Right kidney (tissue), 1 donor: Measurements from ENCODE around the gene RTN4.
"Not testable (repeated sequence)": the region's sequence is repeated elsewhere in the genome, so short reads cannot be mapped to it uniquely, and the experiment has no call there.

Experiments used
- DNase-seq: peaks from one replicate; pipeline ENCODE4 v3.0.0-alpha.2; 2016

Gene RTN4

GRCh38 chr2:55012672-55013484, 37.4 kb downstream of the RTN4 start:
- DNase-seq, result no peak

DNA sequence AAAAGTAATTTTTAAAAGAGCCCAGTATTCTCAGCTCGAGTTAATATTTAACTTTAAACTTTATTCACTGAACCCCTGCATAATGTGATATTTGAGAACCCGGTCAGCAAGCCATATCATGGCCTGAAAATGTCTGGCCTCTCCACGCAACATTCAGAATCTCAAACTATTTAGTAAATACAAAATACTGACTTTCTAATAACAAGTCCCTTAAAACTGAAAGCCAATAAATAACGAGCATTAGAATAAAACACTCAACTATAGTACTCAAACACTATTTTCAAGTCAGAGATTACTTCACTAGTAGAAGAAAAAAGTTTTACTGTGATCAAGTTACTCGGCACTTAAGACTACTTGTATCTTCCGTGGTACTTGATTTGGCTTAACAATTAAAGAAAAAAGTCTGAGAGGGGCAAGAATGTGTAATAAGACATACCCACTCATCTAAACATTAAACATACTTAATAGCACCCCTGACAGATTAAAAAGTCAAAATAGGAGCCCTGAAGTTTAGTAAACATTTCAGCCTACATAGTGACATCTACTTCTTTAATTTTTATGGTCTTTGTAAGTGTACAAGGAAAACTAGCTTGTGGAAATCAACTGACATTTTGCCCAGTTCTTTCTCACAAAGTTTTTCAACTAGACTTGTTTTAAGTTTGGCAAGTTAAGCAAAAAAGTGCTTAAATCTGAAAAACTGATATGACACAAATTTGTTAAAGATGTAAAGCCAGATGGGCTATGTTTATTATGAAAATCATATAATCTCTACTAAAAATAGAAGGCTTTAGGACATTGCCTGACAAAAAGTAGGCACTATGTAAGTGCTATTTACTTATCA, 38.2 kb downstream of the RTN4 start:
- DNase-seq, result peak; percentile 43

GRCh38 chr2:55010915-55011314, 39.3 kb downstream of the RTN4 start:
- no peak for DNase-seq

DNA sequence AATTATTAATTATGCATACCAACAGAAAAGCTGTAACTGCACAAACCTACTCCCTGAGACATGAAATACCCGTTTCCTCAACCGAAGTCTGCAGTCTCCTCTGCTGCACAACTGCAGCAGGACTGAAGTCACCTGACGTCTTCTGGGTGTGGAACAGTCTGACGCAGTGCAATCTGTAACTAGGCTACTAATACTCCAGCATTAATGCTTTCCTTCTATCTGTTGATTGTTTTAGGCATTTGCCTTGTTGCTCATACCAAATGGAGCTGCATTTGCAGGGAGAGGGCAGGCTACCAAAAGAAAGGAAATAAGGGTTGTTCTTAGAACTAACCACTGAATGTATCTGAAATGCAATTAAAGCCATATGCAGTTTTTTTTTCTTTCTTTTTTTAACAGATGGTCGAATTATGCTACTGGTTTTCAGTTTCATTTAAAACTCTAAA, 40.1 kb downstream of the RTN4 start:
- peak; percentile 33 for DNase-seq

DNA sequence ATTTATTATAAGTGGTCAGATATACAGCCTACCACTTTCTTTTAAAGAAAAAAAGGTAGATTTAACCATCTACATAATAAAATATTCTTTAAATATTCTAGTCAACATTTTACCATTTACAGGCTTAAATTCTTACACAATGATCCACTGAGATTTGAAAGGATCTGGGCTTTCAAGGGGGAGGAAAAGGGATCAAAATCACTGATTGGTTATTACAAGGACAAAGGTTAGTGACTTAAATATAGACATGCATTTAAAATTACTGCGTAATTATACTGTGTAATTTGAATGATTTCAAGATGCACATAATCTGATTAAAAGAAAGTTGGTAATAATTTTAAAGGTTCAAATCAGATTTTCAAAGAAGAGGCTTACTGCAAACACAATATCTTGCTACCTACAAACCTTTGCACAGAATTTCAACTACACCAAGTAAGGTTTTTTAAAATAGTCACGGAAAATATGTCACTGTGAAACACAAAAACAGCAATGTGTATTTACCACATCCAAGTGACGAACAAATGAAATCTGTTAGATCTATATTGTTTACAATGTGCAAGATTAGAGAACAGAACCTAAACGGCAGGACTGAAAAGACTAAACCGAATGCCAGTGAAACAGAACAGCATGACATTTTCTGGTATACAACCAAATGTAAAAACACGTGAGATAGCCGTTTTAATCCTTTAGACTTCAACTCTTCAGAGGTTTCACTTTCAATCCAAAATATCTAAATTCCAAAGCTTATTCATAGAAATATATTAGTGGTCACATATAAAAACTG, 40.8 kb downstream of the RTN4 start:
- no peak for DNase-seq

GRCh38 chr2:55006306-55006705, 43.9 kb downstream of the RTN4 start:
- DNase-seq, result no peak

- DNase-seq, result no peak
Measured at GRCh38 chr2:55003706-55004639, 46.3 kb downstream of the RTN4 start.

GRCh38 chr2:55001716-55002115, 48.5 kb downstream of the RTN4 start:
- DNase-seq, result no peak

GRCh38 chr2:55000341-55000740, 49.9 kb downstream of the RTN4 start:
- DNase-seq, result no peak

- no peak for DNase-seq
Measured at GRCh38 chr2:54999182-54999581, 51.1 kb downstream of the RTN4 start.

- no peak for DNase-seq
Measured at GRCh38 chr2:54997826-54998225, 52.4 kb downstream of the RTN4 start.

DNA sequence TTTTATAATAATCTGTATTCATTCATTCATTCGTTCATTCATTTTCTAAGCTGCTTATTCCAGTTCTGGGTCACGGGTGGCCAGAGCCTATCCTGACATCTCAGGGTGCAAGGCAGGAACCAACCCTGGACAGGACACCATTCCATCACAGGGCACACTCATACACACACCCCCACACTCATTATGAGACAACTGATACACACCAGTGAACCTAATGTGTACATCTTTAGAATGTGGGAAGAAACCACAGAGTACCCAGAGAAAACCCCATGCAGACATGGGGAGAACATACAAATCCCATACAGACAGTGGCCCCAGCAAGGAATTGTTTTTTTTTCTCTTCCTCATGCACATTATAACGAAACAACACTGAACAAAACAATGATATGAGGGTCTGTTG, 54.7 kb downstream of the RTN4 start:
- no peak for DNase-seq

DNA sequence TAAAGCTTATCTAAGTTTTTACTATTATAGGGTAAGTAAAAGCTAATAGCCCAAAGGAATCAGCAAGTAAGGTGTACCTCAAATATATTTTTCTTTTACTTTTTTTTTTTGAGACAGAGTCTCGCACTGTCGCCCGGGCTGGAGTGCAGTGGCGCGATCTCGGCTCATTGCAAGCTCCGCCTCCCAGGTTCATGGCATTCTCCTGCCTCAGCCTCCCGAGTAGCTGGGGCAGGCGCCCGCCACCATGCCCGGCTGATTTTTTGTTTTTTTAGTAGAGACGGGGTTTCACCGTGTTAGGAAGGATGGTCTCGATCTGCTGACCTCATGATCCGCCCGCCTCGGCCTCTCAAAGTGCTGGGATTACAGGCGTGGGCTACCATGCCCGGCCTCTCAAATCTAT, 59.6 kb downstream of the RTN4 start:
- not testable (repeated sequence) for DNase-seq

DNA sequence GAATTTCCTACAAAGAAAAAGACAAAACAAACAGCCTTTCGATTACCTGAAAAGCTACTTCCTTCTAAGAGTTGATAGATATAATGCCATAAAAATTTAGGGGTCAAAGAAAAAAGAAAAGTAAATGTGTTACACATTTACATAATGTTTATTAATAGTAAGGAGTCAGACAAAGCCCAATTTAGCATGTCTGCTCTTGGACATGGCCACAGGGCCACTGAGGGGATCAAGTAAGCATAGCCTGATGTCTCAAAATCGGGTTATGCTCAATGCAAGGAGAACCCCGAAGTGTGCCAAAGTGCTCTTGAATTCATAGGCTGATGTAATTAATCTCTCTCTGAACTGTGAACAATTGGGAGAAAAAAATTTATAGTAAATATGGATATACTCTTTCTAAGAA, 61.6 kb downstream of the RTN4 start:
- DNase-seq, result no peak

- DNase-seq, result no peak
Measured at GRCh38 chr2:54986264-54986663, 64.0 kb downstream of the RTN4 start.

DNA sequence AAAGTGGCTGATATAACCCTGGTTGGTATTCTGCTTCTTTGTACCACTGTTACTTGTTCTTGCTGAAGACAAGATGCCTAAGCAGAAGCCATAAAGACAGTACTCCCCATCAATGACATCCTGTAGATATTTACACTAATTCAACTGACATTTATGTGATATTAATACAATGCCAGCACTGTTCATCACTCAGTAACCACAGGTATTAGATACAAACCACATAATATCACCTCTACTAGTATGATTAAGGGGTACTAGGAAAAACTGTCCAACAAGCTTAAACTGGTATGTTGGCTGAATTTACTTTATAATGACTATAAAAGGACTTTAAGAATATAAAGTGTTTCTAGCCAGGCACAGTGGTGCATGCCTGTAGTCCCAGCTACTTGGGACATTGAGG, 65.8 kb downstream of the RTN4 start:
- DNase-seq, result no peak

GRCh38 chr2:54983345-54984220, 66.7 kb downstream of the RTN4 start:
- no peak for DNase-seq

- DNase-seq, result no peak
Measured at GRCh38 chr2:54981385-54981784, 68.9 kb downstream of the RTN4 start.

- DNase-seq, result no peak
Measured at GRCh38 chr2:54979321-54980044, 70.8 kb downstream of the RTN4 start.

DNA sequence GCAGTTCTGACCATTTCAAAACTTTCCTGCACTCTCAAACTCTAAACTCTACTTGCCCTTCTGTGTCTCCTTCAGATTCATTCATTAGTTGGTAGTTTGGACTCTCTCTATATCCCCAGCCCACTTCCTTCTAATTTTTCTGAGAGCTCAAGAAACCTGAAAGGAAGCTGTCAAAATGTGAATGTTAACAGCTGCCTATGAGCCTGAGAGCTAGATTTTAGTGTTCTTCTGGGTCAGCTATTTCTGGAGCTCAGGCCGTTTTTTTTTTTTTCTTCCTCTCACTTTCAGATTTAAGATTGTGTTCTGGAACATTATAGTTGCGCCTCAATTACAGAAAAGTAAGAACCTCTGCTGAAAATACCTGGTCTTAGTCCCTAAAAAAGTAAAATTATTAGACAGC, 73.1 kb downstream of the RTN4 start:
- DNase-seq, result no peak
